Germinal center (tissue), 1 donor: ENCODE results near the gene XYLT1.

Source experiments
- DNase-seq: peaks from one replicate; pipeline ENCODE4 v3.0.0; 2012; ENCODE audit warnings: mixed read lengths, low spot score

The XYLT1 gene

GRCh38 chr16:17372386-17372785, 98.4 kb downstream of the XYLT1 start:
- no peak for DNase-seq

- no peak for DNase-seq
Observed at GRCh38 chr16:17371299-17371698, 99.5 kb downstream of the XYLT1 start.

- DNase-seq = no peak
Observed at GRCh38 chr16:17370731-17371285, 100.0 kb downstream of the XYLT1 start.

GRCh38 chr16:17370223-17370707, 100.5 kb downstream of the XYLT1 start:
- no peak for DNase-seq

- peak; percentile 74 for DNase-seq
Observed at GRCh38 chr16:17369421-17370222, 101.1 kb downstream of the XYLT1 start.

- no peak for DNase-seq
Observed at GRCh38 chr16:17368951-17369350, 101.8 kb downstream of the XYLT1 start.

GRCh38 chr16:17368446-17368845, 102.3 kb downstream of the XYLT1 start:
- no peak for DNase-seq

- DNase-seq = no peak
Observed at GRCh38 chr16:17367923-17368322, 102.8 kb downstream of the XYLT1 start.

GRCh38 chr16:17367036-17367435, 103.7 kb downstream of the XYLT1 start:
- peak; percentile 34 for DNase-seq

- no peak for DNase-seq
Observed at GRCh38 chr16:17366299-17366961, 104.3 kb downstream of the XYLT1 start.

GRCh38 chr16:17365591-17366298, 105.0 kb downstream of the XYLT1 start:
- no peak for DNase-seq

GRCh38 chr16:17365211-17365541, 105.6 kb downstream of the XYLT1 start:
- DNase-seq = no peak

- DNase-seq = no peak
Observed at GRCh38 chr16:17364319-17365210, 106.2 kb downstream of the XYLT1 start.

GRCh38 chr16:17362946-17363345, 107.8 kb downstream of the XYLT1 start:
- no peak for DNase-seq

- DNase-seq = no peak
Observed at GRCh38 chr16:17362183-17362582, 108.6 kb downstream of the XYLT1 start.

- DNase-seq = peak; percentile 50
Observed at GRCh38 chr16:17360693-17361122, 110.1 kb downstream of the XYLT1 start.

- DNase-seq = no peak
Observed at GRCh38 chr16:17359788-17360390, 110.9 kb downstream of the XYLT1 start.

- no peak for DNase-seq
Observed at GRCh38 chr16:17358846-17359245, 111.9 kb downstream of the XYLT1 start.

GRCh38 chr16:17358355-17358754, 112.4 kb downstream of the XYLT1 start:
- DNase-seq = no peak

- DNase-seq = no peak
Observed at GRCh38 chr16:17357307-17358062, 113.3 kb downstream of the XYLT1 start.
